ENCODE data around the gene SGMS2.

The SGMS2 gene

GRCh38 chr4:107828315-107829090 lies 3.8 kb downstream of the SGMS2 start:
- DNase-seq (ENCODE audit: low read depth), result no peak

- no peak for DNase-seq (ENCODE audit: low read depth)
Measured at GRCh38 chr4:107831140-107831539, 6.4 kb downstream of the SGMS2 start.

GRCh38 chr4:107832275-107832807 lies 7.6 kb downstream of the SGMS2 start:
- no peak for DNase-seq (ENCODE audit: low read depth)

- DNase-seq (ENCODE audit: low read depth), result no peak
Measured at GRCh38 chr4:107834241-107834794, 9.6 kb downstream of the SGMS2 start.

- DNase-seq (ENCODE audit: low read depth), result no peak
Measured at GRCh38 chr4:107835406-107835805, 10.7 kb downstream of the SGMS2 start.

- DNase-seq (ENCODE audit: low read depth), result no peak
Measured at GRCh38 chr4:107837317-107837716, 12.6 kb downstream of the SGMS2 start.

- DNase-seq (ENCODE audit: low read depth), result no peak
Measured at GRCh38 chr4:107837776-107838618, 13.3 kb downstream of the SGMS2 start.

- no peak for DNase-seq (ENCODE audit: low read depth)
Measured at GRCh38 chr4:107838861-107839565, 14.3 kb downstream of the SGMS2 start.

- DNase-seq (ENCODE audit: low read depth), result no peak
Measured at GRCh38 chr4:107843391-107843790, 18.7 kb downstream of the SGMS2 start.

- DNase-seq (ENCODE audit: low read depth), result no peak
Measured at GRCh38 chr4:107845681-107846080, 20.9 kb downstream of the SGMS2 start.

GRCh38 chr4:107850438-107850837 lies 25.7 kb downstream of the SGMS2 start:
- no peak for DNase-seq (ENCODE audit: low read depth)

GRCh38 chr4:107853444-107854355 lies 29.0 kb downstream of the SGMS2 start:
- DNase-seq (ENCODE audit: low read depth), result no peak

GRCh38 chr4:107854356-107855022 lies 29.8 kb downstream of the SGMS2 start:
- DNase-seq (ENCODE audit: low read depth), result no peak

- DNase-seq (ENCODE audit: low read depth), result no peak
Measured at GRCh38 chr4:107855723-107856122, 31.0 kb downstream of the SGMS2 start.

GRCh38 chr4:107856901-107857300 lies 32.2 kb downstream of the SGMS2 start:
- no peak for DNase-seq (ENCODE audit: low read depth)

- no peak for DNase-seq (ENCODE audit: low read depth)
Measured at GRCh38 chr4:107857741-107858140, 33.0 kb downstream of the SGMS2 start.

- no peak for DNase-seq (ENCODE audit: low read depth)
Measured at GRCh38 chr4:107858158-107858742, 33.5 kb downstream of the SGMS2 start.

- no peak for DNase-seq (ENCODE audit: low read depth)
Measured at GRCh38 chr4:107862658-107863057, 37.9 kb downstream of the SGMS2 start.

GRCh38 chr4:107863416-107863815 lies 38.7 kb downstream of the SGMS2 start:
- DNase-seq (ENCODE audit: low read depth), result no peak

GRCh38 chr4:107863850-107864371 lies 39.2 kb downstream of the SGMS2 start:
- no peak for DNase-seq (ENCODE audit: low read depth)

Measured in activated T-cell treated with anti-CD3 and anti-CD28 coated beads for 24 hours (primary cell).